DMS114 treated with DMSO at 0.1 percent for 48 hours (cell line): ENCODE data around the gene PRKN.

Source experiments
- DNase-seq: peaks from one replicate; lab custom pipeline; 2025; ENCODE audit not compliant: unreplicated experiment; lab: John Stamatoyannopoulos, UW

Gene PRKN

GRCh38 chr6:161586887-161587286, 1140.7 kb downstream of the PRKN start:
- DNase-seq, result no peak

- DNase-seq, result no peak
These were observed 1142.8 kb downstream of the PRKN start for GRCh38 chr6:161584621-161585340.

DNA sequence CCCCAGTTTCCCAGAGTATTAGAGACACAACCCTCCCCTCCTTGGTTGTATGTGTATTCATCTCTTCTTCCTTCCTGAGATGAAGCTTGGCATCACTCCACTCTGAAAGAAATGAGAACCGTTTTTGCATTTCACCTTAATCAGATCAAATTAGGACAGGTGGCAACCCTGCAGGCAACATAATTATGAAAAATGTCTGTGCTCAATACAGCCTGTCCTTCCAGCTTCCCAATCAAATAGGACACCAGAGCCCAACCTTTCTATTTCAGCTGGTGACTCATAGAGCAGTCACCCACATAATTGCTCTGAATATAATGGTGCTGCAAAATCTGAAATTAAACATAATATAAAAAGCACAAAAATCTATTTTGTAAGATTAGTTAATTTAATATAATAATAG, 1143.5 kb downstream of the PRKN start:
- no peak for DNase-seq

DNA sequence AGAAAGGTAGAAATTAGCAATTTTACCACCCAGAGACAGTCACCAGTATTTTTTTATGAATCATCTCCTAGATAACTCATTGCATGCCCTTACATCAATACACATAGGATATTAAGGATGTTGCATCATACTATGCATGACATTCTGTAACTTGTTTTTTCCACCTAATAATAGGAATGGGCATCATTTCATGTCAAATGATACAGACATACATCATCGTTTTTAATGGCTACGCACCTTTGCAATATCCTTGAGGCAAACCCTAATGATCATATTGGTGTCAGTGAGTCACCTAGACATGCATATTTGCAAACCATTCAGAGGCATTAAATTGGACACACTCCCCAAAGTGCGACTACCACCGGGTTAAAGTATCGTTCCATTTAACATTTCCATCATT, 1144.0 kb downstream of the PRKN start:
- no peak for DNase-seq

DNA sequence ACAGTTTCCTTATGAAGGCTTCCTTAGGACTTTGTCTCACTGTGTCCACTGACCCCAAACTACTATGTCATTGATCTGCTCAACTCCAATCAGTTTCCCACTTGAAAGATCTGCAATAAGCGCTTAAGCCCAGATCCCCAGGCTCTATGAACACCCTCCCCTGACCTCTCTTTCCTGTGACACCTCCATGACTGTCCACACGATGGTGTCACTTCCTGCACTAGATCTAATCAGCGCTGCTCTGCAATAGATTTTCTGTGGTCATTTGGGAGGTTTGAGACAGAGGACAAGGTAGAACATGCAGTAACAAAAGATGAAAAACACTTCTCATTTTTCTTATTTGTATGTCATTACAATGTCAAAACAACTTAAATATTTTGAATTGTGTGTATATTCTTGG, 1149.1 kb downstream of the PRKN start:
- DNase-seq, result no peak

- no peak for DNase-seq
These were observed 1151.9 kb downstream of the PRKN start for GRCh38 chr6:161575523-161576254.

GRCh38 chr6:161568885-161569456, 1158.6 kb downstream of the PRKN start:
- no peak for DNase-seq

DNA sequence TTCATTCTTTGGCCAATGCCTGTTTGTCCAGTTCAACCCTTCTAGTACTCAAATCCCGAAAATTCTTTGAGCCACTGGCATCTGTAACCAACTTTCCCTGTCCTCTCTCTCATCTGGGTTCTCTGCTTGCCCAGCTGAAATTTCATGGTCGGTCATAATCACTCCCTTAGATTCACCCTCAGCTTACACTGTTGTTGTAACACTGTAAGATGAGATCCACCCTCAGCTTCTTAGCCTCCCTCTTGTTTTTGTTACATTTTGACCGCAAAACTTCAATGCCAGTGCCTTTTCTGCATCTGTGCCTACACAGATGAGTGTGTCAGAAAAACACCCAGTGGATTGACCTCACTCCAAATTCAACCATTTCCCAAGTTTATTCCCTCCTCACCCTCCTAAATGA, 1162.6 kb downstream of the PRKN start:
- DNase-seq, result no peak

DNA sequence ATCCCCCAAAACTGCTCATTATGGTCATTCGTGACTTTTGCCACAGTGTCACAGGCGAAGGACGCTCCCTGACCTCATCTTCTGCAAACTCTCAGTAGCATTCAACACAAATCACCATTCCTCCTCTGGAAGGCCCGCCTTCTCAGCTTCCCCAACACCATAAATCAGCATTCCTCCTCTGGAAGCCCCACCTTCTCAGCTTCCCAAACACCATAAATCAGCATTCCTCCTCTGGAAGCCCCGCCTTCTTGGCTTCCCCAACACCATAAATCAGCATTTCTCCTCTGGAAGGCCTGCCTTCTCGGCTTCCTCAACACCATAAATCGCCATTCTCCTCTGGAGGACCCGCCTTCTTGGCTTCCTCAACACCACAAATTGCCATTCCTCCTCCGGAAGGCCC, 1165.7 kb downstream of the PRKN start:
- DNase-seq, result no peak

- DNase-seq, result no peak
These were observed 1170.0 kb downstream of the PRKN start for GRCh38 chr6:161557333-161558107.

DNA sequence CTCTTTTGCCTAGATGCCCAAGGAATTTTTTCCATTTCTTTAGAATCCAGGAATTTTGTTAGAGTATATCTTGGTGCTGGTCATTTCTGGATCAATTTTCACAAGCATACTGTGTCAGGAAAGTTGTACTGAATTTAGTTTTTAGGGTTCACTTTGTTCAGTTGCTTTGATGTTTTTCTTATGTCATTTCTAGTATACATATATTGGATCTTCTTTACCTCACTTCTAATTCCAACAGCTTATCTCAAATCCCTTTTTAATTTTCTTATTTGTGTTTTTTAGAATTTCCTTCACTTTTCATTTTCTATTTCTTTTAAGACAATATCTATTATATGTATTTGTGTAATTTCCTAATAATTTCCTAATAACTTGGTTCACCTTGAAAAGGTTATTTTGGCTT, 1172.7 kb downstream of the PRKN start:
- DNase-seq, result no peak

- no peak for DNase-seq
These were observed 1177.5 kb downstream of the PRKN start for GRCh38 chr6:161549977-161550655.

DNA sequence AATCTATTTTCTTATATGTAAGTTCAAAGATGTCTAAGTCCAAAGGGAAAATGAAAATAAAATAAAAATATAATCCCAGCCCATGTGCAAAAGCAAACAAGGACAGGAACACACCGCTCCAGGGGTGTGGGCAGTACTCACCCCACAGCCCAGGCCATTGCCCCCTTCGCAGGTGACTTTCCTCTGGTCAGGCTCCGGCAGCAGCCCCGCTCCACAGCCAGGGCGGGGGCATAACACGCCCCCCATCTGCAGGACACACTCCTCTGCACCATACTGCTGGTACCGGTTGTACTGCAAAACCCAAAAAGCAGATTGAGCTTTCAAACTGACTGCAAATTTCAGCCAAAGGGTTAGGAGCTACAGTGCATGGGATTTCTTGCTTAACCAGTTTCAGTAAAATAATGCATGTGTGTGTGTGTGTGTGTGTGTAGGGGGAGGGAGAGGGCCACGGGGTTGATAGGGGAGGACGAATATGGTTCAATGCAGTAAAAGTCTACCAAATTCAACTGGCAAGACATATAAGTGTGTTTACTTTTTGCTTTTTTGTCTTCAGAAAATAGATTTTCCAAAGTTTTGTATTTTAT, 1178.8 kb downstream of the PRKN start:
- no peak for DNase-seq

GRCh38 chr6:161547617-161548016, 1179.9 kb downstream of the PRKN start:
- no peak for DNase-seq

DNA sequence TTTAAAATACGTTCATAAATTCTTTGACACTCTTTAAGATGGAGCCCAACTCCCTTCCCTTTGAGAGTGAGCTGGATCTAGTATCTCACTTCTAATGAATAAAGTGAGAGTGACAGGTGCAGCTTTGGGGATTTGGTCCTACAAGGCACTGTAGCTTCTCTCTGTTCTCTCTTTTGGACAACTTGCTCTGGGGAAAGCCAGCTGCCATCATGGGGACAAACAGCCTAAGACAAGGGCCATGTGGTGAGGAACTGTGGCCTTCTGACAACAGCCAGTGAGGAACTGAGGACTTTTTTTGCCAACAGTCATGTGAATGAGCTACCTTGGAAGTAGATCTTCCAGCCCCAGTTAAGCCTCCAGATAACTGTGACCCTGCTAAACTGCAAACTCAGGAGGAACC, 1180.9 kb downstream of the PRKN start:
- DNase-seq, result no peak

DNA sequence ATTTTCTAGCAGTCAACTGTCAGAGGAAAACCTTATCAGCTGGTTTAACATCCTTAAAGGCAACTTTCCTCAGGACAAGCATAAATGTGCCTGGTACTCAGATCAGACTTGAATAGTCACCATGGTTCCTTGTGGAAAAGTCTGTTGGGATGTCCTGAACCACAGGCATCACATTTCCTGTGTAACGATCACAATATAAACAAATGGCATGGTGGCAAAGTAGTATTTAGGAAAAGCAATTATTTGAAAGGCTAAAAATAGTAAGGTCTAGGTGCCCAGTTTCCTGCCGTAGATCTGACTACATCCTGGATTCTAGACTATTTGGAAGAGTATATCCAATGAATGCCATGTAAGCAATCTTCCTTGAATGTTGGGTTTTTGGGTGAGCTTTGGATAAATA, 1181.8 kb downstream of the PRKN start:
- DNase-seq, result no peak

DNA sequence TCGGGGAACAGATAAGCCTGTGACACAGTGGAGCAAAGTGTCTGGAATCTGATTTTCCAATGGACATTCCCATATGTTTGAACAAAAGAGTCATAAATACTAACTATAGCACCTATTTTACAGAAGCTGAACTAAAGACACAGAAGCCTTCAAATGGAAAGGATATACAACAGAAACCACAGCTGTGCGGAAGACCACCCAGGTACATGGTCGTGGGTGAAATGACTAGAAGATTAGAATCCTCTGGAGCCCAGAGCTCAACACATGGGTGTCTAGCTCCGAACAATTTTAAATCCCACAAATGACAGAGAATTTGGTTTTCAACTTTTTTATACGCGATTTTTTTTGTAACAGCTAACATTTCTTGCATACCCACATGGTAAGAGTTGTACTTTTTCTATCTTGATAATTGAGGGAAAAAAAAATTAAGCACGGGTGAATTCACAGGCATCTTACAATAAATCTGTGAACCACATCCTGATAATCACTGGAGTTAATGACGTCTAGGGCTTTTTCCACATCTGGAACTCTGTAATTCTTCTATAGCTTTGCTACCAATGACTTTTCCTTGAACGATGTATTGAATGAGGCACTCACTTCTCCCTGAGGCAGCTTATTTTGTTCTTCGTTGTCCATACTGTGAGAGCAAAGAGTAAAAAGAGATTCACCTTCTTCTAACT, 1182.6 kb downstream of the PRKN start:
- DNase-seq, result no peak

GRCh38 chr6:161543684-161544309, 1183.8 kb downstream of the PRKN start:
- no peak for DNase-seq

DNA sequence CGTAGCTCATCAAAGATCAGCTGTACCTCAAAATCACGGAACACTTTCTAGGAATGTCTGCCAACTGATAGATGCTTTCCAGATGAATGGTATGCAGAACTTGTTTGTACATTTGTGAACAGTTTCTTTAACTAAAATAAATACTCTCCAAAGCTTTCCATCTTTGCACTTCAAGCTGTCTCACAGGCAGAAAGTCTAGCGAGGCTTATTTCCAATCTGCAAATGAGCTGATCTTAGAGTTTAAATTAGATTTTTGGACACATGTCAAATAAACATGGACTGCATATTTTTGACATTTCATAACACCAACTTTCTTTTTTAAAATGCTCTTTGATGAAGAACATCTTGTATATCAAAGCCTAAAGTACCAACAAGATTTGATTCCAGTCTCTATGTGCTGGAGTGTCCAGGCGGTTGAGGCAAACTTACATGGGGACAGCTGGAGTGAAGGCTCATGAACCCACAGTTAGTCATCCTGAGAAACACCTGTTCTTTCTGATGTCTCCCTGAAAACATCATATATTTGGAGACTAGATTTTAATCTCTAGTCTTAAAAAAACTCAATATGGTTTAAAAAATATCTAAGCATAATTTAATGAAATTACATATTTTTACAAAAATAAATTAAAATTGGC, 1185.1 kb downstream of the PRKN start:
- no peak for DNase-seq
